NB4 (cell line): ENCODE data around the gene CDK10.

Experiments used
- MYC ChIP-seq: IDR thresholded peaks from 2 replicates; pipeline ENCODE4 v1.6.1; 2011; ENCODE audit warnings: low read depth, low read length
- POLR2A ChIP-seq: IDR thresholded peaks from 2 replicates; pipeline ENCODE4 v1.6.1; 2011; ENCODE audit warnings: mild to moderate bottlenecking; ENCODE audit not compliant: insufficient read length; ENCODE audit errors: extremely low read depth
- TF ChIP-seq, protein P1 (sequence below): IDR thresholded peaks from one replicate; pipeline ENCODE4 v1.5.1; 2012; ENCODE audit warnings: low read depth, low read length
- TF ChIP-seq, protein P2 (sequence below): IDR thresholded peaks from 2 replicates; pipeline ENCODE4 v1.6.1; 2011; ENCODE audit warnings: low read depth, low read length

DNA sequence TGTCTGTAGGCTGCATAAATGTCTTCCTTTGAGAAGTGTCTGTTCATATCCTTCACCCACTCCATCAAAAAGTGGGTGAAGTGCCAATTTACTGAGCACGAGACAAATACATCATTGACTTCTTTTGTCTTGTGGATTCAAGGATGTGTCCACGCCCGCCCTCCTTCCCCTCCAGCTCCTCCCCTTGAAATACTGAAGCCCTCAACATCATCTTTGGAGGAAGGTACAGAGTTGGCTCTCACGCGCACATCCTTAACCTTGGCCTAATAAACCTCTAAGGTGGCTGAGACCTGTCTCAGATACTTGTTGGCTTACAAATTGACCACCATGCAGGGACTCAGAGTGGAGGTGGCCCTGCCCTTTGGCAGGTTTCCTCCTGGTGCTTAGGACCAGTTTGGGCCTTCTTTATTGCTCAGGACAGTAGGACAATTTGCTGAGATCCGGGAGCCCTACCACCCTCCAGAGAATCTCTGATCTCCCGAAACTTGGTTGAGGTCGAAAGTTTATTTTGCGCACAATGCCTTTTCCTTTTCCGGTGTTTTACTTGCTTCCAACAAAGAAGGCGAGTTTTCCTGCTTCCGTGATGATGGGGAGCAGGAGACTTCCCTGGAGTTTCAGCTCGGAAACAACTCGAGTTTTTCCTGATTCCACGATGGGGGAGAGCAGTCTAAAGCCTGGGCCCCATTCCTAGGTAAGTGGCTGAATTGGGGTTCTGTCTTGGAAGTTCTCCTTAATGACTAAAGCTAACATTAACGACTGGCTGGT, 14.1 kb upstream of the CDK10 start:
- TF ChIP-seq POLR2A: no peak
- TF ChIP-seq, protein P1, sequence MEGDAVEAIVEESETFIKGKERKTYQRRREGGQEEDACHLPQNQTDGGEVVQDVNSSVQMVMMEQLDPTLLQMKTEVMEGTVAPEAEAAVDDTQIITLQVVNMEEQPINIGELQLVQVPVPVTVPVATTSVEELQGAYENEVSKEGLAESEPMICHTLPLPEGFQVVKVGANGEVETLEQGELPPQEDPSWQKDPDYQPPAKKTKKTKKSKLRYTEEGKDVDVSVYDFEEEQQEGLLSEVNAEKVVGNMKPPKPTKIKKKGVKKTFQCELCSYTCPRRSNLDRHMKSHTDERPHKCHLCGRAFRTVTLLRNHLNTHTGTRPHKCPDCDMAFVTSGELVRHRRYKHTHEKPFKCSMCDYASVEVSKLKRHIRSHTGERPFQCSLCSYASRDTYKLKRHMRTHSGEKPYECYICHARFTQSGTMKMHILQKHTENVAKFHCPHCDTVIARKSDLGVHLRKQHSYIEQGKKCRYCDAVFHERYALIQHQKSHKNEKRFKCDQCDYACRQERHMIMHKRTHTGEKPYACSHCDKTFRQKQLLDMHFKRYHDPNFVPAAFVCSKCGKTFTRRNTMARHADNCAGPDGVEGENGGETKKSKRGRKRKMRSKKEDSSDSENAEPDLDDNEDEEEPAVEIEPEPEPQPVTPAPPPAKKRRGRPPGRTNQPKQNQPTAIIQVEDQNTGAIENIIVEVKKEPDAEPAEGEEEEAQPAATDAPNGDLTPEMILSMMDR: no peak
- TF ChIP-seq, protein P2, sequence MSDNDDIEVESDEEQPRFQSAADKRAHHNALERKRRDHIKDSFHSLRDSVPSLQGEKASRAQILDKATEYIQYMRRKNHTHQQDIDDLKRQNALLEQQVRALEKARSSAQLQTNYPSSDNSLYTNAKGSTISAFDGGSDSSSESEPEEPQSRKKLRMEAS: no peak
- TF ChIP-seq MYC: no peak
